A204.1 (cell line): ENCODE measurements around the gene UXS1.

Experiments used
- FAIRE-seq: peaks from 2 replicates; lab custom pipeline; 2012; peaks lifted over from hg19 to GRCh38; lab: Jason Lieb, UNC

UXS1 gene

DNA sequence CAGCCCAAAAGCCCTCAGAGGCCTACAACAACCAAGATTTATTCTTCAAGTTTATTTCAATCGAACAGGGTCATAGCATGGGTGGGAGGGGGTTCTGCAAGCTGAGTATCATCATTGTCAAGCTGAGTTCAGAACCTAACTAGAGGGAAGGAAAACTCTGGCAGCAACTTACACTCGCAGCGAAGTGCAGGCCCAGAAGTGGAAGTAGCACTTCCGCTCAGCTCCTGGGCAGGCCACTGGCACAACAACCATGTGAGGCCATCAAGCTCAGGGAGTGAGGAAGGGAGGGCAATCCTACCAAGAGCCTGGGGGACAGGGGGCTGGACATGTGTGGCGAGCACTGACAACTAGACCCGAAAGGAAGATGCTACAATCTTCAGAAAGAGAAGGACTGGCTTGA, 4.8 kb downstream of the UXS1 start:
- FAIRE-seq = no peak

DNA sequence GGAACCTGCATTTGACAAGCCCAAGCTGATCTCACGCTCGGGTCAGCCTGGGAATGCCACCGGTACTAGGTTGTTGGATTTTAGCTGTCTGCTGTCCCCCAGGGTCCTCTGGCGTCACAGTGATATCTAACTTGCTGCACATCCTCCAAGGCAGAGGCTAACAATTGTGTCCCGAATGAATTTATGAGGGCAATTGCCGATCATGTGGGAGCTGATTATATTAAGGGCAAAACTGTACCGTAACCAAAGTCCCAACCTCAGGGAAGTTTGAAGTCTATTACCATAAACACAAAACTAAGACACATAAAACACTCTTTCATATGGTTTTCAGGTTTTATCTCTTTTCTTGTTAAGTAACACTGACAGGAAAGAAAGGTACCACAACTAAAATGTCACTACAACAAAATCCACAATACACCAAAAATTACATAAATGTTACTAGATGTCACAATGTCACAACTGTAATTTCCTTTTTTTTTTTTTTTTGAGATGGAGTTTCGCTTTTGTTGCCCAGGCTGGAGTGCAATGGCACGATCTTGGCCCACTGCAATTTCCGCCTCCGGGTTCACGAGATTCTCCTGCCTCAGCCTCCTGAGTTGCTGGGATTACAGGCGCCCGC, 6.7 kb downstream of the UXS1 start:
- FAIRE-seq = no peak

DNA sequence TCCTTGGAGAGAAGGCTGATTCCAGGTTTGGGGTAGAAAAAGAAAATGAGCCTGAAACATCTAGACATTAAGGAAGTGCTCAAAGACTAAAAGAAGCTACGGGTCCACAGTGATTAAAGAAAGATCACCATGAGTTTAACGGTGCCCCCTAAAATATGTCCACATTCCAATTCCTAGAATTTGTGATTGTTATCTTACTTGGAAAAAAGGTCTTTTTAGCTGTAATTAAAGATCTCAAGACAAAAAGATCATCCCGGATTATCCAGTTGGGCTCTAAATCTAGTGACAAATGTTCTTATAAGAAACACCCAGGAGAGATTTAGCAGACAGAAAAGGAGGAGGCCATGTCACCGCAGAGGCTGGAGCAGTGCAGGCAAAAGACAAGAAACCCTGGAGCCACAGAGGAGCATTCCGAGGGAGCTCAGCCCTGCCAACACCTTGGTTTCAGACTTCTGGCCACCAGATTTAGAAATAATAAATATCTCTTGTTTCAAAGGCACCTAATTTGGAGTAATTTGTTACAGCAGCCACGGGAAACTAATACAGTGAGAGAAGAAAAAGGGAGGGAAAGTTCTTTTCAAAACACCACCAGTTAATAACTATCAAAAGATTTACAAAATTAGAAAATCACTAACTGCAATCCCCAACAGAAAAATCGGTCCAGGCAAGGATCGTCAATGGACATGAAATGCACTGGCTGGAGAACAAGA, 8.5 kb downstream of the UXS1 start:
- FAIRE-seq = no peak

DNA sequence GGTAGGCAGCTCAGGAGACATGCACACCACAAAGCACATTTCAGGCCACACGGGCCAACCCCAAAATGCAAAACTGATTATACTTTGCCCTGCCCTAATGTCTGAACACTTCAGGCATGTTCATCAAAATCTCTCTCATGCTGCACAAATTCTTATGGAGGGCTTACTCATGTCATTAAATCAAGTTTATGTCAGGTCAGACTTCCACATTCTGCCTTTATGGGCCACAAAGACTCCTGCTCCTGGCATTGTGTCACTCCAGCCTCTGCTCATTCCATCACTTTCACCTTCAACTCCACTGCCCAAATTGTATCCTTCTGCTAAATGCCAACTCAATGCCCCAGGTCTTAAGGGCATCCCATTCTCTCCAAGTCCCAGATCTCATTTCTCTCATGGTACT, 9.2 kb downstream of the UXS1 start:
- no peak for FAIRE-seq

DNA sequence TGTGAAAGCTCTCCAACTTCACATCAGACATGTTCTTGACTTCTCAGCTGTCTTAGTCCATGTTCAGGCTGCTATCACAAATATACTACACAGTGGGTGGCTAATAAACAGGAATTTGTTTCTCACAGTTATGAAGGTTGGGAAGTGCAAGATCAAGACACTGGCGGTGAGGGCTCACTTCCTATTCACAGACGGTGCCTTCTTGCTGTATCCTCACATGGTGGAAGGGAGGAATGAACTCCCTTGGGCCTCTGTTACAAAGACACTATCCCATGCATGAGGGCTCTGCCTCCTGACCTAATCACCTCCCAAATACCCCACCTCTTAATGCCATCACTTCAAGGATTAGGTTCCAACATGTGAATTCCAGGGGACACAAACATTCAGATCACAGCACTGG, 9.7 kb downstream of the UXS1 start:
- FAIRE-seq = no peak

DNA sequence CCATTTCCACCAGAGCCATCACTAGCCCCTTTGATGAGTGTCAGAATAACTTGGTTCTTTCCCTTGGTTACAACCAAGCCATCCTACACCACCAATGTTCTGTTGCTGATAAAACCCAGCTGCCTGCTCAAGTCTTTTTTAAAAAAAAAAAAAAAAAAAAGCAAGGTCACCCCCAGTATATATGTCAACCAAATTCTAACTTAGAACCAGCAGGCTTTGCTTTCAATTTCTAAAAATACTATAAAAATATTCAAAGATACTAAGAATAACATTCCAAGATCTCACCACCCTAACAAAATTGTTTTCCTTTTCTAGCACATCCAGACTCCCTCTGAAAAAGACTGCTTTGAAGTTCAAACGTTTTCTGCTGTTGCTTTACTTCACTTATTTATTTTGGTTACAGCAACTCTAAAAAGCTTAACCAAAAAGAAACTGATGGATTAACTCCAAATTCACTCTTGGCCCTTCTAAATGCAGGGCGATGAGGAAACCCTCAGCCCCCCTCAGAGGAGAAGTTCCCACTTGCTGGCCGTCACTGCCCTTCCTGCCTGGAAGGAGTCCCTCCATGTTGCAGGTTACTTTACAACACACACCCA, 10.9 kb downstream of the UXS1 start:
- no peak for FAIRE-seq

DNA sequence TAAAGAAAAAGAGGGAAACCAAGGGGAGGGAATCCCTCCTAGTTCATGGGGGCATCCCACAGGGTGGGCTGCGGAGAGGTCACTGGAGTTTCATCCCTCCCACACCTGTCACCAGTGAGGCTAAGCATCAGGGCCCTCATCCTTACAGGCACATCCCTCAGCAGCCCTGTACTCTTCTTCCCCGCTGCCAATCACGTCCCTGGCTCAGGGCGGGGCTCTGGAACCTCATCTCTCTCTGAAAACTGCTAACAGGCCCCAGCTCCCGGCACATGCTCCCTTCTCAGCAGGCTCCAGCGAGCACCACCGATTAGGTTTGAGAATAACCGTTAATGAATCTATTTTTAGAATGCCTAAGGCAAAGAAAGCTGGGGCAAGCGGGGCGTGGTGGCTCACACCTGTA, 13.0 kb downstream of the UXS1 start:
- no peak for FAIRE-seq

DNA sequence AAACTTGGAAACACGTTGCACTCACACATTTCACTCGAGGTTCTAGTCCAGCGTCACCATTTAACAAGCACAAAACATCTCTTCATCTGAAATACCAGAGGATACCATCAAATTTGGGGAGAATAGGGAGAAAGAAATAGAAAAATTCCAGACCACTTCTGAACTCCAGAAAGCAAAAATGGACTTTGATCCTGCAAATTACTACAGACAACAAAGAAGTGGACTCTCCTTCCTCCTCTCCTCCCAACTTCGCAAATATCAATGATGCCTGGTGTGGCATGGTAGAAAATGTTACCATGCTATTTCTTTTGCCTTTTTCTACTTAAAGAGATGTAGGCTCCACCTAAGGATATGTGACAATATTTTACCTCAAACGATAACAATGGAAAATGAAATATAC, 13.5 kb downstream of the UXS1 start:
- no peak for FAIRE-seq

DNA sequence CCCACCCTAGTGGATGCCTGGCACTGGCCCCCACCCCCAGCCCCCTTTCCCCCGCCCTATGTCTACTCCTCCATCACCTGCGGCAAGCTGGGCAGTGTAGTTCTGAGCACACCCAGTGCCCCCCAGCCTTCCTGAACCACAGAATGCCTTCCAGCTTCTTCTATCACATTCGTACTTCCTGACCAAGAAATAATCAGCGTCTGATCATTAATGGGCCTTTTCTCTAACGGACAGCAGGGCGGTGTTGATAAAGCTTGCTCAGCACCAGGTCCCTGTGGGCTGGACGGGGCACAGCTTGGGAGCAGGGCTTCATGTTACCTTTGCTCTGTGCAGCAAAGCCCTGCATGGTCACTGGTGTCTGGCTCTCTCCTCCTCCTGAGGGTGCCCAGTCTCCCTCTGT, 15.4 kb downstream of the UXS1 start:
- FAIRE-seq = no peak

DNA sequence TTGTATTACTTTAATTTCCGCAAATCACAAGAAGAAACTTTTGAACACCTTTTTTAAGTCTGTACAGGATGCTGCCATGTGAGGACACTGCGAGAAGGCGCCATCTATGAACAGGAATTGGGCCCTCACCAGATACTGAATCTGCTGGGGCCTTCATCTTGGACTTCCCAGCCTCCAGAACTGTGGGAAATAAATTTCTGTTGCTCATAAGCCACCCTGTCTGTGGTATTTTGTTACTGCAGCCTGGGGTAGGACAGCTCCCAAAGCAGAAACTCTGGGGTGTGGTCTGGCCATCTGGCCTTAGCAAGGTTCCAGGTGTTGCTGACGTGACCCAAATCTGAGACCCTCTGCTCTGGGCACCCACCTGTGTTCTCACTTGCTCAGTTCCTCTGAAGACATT, 16.5 kb downstream of the UXS1 start:
- FAIRE-seq = no peak

DNA sequence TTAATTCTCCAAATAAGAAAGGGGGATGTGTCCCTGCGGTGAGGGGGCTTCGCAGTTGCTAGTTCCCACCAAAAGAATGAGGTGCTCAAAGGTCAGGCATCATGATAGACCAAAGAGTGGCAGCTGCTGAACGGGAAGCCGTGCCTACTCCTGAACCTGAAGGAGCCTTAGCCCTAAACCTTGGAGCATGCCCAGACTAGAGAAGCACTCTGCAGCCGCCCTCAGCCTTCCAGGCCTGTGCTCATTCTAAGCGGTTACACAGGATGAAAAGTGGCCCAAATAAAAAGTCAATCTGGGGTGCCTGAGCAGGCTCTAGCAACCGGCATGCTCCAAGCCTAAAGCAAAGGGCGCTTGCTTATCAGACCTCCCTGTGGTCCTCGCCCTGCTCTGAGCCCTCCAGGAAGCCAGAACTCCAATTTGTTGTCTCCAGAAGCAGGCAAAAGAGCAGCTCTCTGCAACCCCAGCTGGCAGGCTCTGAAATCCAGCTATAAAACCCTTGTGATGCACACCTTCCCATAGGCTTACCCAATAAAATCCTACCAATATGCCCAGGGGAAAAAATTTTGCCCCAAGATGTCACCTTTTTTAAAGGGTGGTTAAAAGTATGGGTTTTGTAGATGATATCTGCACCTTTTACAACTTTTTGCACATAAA, 17.5 kb downstream of the UXS1 start:
- no peak for FAIRE-seq

DNA sequence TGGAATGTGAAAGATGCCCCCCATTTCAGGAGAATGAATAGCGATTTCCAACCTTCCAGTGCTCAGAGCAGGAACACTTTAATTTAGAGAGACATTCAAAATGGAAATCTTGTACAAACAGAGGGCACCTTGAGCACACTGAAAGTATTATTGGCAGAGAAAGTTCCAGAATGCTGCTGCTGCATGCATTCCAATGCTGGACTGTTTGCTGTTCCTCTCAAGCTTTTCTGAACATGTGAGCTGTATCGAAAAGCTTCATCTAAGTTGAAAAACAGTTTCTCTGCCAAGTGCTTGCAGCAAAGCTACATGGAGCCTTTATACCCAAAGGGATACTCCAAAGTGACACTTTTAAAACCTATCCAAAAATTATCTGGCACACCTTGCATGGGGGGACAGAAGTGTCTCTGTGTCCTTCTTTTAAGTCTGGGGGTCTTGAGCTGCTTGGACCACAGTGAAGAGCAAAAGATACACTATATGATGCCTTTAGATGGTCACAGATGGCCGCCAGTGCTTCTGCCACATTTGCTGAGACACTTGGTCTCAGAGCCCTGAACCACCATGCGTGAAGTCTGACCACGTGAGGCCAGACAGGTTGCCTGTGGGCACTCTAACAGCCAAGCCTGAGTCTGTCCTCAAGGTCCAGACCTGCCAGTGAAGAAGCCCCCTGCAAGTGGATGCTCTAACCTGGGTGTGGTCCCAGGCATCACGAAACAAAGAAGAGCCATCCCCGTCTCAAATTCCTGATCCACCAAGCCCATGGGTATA, 18.8 kb downstream of the UXS1 start:
- no peak for FAIRE-seq

DNA sequence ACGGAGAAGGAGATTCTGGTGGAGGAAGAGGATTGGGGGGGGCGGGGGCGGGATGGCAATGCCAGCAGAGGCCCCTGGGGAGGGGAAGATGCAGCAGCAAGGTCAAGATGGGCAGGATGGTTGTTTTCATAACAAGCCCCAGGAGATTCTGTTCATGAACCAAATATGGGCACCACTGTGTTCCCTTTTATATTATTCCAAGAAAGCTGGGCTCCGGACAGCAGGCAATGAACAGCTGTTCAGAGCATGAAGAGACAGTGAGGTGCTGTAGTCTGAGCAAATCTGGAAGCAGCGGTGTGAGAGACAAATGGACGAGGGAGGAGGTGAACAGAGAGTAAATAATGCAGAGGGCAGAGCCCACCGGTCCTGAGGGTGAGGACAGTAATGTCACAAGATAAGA, 20.0 kb downstream of the UXS1 start:
- FAIRE-seq = no peak

DNA sequence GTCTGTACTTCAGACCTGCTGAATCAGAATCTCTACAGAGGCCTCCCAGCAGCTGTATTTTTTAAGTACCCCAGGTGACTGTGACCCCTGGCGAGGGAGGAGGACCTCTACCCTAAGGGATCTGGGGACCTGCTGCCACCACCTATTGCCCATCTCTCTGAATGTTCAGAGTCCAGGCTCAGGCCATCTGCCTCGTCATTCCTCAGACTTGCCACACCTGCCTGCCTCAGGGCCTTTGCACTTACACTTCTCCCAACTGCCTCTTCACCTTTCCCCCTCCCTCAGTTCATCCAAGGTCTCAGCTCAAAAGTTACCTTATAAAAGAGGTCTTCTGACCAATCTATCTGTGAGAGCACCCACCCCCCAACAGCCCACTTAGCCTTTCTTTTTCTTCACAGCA, 21.5 kb downstream of the UXS1 start:
- no peak for FAIRE-seq

DNA sequence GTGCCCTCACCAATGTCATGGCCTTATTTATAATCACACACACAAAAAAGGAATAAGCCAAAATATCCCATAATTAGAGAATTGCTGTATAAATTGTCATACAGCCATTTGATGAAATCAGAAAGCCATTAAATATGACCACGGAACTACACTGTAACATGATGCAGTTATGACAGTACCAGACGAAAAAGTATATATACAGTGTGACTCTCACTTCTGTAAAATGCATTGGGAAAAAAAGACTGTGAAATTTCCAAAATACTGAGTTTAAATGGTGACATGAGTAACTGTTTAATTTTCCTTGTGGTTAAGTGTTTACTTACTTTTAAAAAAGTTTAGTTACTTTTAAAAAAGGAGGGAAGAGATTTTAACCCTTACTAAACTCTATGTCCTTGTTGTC, 25.4 kb downstream of the UXS1 start:
- no peak for FAIRE-seq

DNA sequence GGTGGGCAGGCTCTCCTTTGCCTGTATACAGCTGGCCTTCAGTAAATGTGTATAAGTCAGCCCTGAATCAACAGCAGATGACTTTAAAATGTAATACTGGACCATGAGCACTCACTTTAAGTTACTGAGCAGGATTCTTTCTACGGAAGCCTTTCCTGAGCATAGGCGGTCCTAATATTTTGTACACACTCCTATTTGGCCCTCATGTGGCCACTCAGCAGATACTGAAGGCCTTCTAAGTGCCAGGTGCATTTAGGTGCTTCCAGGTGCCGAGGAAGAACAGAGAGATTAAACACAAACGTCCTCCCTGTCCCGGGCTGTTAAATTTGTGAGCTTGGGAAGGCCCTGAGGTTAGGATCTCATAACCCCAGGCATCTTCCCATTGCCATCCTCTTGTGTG, 27.0 kb downstream of the UXS1 start:
- FAIRE-seq = no peak

DNA sequence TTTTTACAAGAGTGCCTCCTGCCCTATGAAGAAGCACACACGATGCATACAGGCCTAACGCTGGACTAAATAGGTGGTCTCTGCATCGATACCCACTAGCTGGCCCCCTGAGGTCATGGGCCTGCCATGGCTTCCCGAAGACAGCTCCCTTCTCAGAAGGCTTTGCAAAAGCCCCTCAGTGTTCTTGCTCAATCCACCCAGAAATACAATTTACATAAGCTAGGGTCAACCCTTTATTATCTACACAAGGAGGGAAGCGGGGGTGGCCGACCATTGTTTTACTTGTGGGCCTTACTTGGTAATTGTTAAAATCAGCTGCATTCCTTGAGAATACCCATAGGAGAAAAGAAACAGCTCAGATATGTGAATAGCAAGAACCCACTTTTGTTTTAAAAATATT, 28.5 kb downstream of the UXS1 start:
- FAIRE-seq = no peak

DNA sequence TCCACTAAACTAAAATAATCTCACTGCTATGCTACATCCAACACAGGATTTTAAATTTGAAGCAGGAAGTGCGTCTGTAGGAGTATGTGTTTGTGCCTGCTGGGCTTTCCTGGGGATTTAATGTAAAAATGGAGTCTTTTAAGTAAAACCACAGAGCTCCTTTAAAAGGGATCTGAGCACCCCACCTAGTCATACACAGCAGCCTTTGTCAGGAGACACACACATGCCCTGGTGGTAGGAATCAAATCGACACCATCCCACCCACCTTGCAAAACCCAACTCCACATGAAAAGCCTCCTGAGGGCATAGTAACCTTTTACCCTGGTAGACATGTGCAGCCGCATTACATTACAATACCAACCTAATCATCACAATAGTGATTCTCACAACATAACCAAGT, 29.1 kb downstream of the UXS1 start:
- no peak for FAIRE-seq

DNA sequence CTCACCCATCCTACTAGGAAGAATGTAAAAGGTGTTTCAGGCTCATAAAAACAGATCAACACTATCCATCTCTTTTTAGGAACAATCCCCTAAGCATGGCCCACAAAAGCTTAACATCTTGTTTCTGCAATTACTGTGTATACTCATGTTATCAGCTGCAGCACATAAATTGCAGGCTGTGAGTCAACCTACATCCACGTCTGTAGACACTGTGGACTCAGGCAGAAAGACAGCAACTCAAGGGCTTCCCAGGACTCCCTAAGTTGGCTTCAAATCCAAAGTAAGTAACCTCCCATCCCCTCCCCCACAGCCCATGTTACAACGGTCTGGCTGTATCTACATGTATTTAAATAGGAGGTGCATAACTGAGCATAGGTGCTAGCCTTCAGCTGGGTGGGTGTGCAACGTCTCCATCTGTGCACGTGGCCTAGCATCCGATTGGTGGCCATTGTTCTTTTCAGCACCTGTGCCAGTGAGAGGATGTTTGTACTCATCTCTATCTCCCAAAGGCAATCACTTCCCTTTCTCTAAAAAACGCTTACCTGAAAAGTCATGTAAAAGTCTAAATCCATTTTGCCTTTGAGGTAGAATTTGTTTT, 30.1 kb downstream of the UXS1 start:
- no peak for FAIRE-seq

DNA sequence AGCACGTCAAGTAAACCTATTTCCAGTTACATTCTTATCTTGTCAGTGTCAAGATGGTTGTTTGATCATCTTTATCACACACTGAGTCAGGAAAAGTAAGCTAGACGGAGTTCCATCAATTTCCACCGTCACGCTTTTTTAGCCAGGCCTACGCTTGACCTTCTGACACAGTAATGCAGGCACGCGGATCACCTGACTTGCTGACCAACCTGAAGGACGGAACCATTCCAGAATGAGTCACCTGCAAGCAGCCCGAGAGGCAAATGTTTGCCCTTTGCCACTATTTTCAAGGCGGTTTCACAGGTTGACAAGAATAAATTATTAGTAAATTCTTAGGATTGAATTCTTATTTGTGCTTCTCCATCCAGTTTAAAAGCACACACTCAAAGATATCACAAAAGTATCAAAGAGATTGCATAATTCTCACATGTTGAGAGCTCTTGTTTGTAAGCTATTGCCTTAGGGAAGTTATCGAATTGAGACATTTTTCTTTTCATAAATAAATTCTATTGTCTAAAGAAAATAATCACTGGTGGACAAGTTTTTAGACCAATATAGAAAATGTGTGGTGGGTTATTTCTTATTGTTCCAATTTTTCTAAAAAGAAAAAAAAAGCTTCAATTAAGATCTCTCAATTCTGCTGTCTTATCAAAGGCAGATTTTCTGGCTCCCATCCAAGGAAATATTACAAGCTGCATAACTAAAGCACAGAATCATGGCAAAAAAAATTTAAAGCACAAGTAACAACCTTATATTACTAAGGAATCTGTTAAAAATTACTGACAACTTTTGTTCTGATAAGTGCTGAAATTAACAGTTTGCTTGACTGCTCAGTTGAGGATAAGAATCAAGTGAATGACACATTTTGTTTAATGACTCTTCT, 31.9 kb downstream of the UXS1 start:
- FAIRE-seq = no peak

DNA sequence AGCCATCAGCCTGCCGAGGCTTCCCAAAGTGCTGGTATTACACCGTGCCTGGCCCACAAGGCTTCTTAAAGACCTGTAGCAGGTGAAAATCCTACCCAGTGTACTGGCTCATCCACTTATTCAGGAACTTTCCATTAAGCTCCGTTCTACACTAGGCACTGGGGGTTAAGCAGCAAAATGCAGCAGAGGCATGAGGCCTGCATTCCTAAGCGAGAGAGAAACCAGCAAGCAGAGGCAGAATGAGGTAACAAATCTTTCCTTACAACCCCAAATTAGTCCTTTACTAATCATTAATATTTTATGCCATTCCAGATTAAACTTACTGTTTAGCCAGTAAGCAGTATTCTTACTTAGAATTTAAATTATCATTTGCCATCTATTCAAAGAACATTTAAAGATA, 32.8 kb downstream of the UXS1 start:
- FAIRE-seq = no peak
